IMR-90 (cell line): ENCODE measurements around the gene LRFN4. TPM values are rescaled to one million over a fixed set of nuclear protein-coding genes. Genes with fewer than 3 reads are reported as not detected.

Experiments used
- ATAC-seq: fragments of 200-7000 bp; cut with Tn5 transposase; 2 replicates; pipeline ENCODE4 v1.9.1; 2020; ENCODE audit warnings: low read depth, mild to moderate bottlenecking, moderate library complexity
- BruUV-seq: library from RNA; stranded (reverse); fragments of 400-500 nt; replicated peaks from 2 replicates; lab custom pipeline; 2021; lab: Mats Ljungman, UMichigan
- CTCF ChIA-PET: fragments of 300-600 bp; formaldehyde crosslinking; extraction: SDS; loops from one replicate; lab custom pipeline; 2021; ENCODE audit warnings: antibody characterized with exemption; lab: Yijun Ruan, JAX
- POLR2A ChIA-PET: fragments of 300-600 bp; sonication (Branson Sonifier 250); formaldehyde crosslinking; loops from one replicate; lab custom pipeline; 2022; ENCODE audit warnings: antibody characterized with exemption; ENCODE audit not compliant: unreplicated experiment; lab: Charles Lee
- DNase-seq: peaks from one replicate; pipeline ENCODE4 v3.0.0; 2013
- H2AFZ ChIP-seq: replicated peaks from 2 replicates; pipeline ENCODE3; 2013; ENCODE audit warnings: low read length, mild to moderate bottlenecking; ENCODE audit not compliant: poor library complexity
- H2AK5ac ChIP-seq: 2 replicates; pipeline ENCODE4 v1.6.1; 2013; ENCODE audit warnings: low read depth, low read length, inconsistent platforms
- H2AK9ac ChIP-seq: replicated peaks from 2 replicates; pipeline ENCODE3; 2013; ENCODE audit warnings: mild to moderate bottlenecking, low read depth, low read length, moderate library complexity; ENCODE audit not compliant: poor library complexity
- H2BK120ac ChIP-seq: 2 replicates; pipeline ENCODE4 v1.6.1; 2013; ENCODE audit warnings: low read depth, low read length, inconsistent platforms
- H2BK15ac ChIP-seq: 3 replicates; pipeline ENCODE4 v1.6.1; 2013; ENCODE audit warnings: low read depth, low read length, inconsistent platforms
- H2BK20ac ChIP-seq: 2 replicates; pipeline ENCODE4 v1.6.1; 2013; ENCODE audit warnings: low read depth, mild to moderate bottlenecking, inconsistent platforms, low read length, moderate library complexity
- H2BK5ac ChIP-seq: 2 replicates; pipeline ENCODE4 v1.6.1; 2013; ENCODE audit warnings: mild to moderate bottlenecking, low read depth, low read length, inconsistent platforms; ENCODE audit not compliant: poor library complexity, severe bottlenecking
- H3K14ac ChIP-seq: replicated peaks from 2 replicates; pipeline ENCODE4 v1.6.1; 2013; ENCODE audit warnings: low read depth, low read length, inconsistent platforms
- H3K18ac ChIP-seq: 2 replicates; pipeline ENCODE4 v1.6.1; 2013; ENCODE audit warnings: low read depth, low read length, control low read depth
- H3K23ac ChIP-seq: 2 replicates; pipeline ENCODE4 v1.6.1; 2013; ENCODE audit warnings: low read depth, low read length, inconsistent platforms
- H3K27ac ChIP-seq: 2 replicates; pipeline ENCODE4 v1.5.1; 2013; ENCODE audit warnings: mild to moderate bottlenecking, control low read depth, low read length; ENCODE audit not compliant: insufficient read depth
- H3K27me3 ChIP-seq: 2 replicates; pipeline ENCODE4 v1.6.1; 2013; ENCODE audit warnings: low read length; ENCODE audit not compliant: control insufficient read depth, insufficient read depth
- H3K36me3 ChIP-seq: 2 replicates; pipeline ENCODE4 v1.6.1; 2013; ENCODE audit warnings: low read length, mixed read lengths; ENCODE audit not compliant: control insufficient read depth, insufficient read depth
- H3K4ac ChIP-seq: 2 replicates; pipeline ENCODE4 v1.6.1; 2013; ENCODE audit warnings: low read depth, low read length, inconsistent platforms
- H3K4me1 ChIP-seq: 2 replicates; pipeline ENCODE4 v1.6.1; 2013; ENCODE audit warnings: low read length, mixed read lengths; ENCODE audit not compliant: control insufficient read depth, insufficient read depth
- H3K4me2 ChIP-seq: 2 replicates; pipeline ENCODE4 v1.6.1; 2013; ENCODE audit warnings: low read depth, mild to moderate bottlenecking, control low read depth, low read length, moderate library complexity
- H3K4me3 ChIP-seq: 2 replicates; pipeline ENCODE4 v1.5.1; 2013; ENCODE audit warnings: low read depth, mild to moderate bottlenecking, control low read depth, low read length, moderate library complexity; ENCODE audit not compliant: insufficient read depth
- H3K56ac ChIP-seq: 2 replicates; pipeline ENCODE4 v1.6.1; 2013; ENCODE audit warnings: low read length, inconsistent platforms; ENCODE audit not compliant: insufficient read depth; ENCODE audit errors: extremely low read depth
- H3K79me1 ChIP-seq, 2 experiments: 2 replicates each; pipeline ENCODE4 v1.6.1; 2013; ENCODE audit warnings: low read length in 2 of 2, inconsistent platforms in 1 of 2, low read depth in 1 of 2
- H3K9ac ChIP-seq: 2 replicates; pipeline ENCODE4 v1.6.1; 2013; ENCODE audit warnings: low read depth, low read length, control low read depth
- H3K9me1 ChIP-seq: 2 replicates; pipeline ENCODE4 v1.6.1; 2013; ENCODE audit warnings: low read length, inconsistent platforms; ENCODE audit not compliant: insufficient read depth
- H3K9me3 ChIP-seq: 2 replicates; pipeline ENCODE4 v1.6.1; 2013; ENCODE audit warnings: low read length; ENCODE audit not compliant: control insufficient read depth, insufficient read depth
- H4K20me1 ChIP-seq: 2 replicates; pipeline ENCODE4 v1.6.1; 2013; ENCODE audit warnings: low read length, inconsistent platforms; ENCODE audit not compliant: insufficient read depth
- H4K5ac ChIP-seq: 2 replicates; pipeline ENCODE4 v1.6.1; 2013; ENCODE audit warnings: mild to moderate bottlenecking, low read depth, low read length, control low read depth
- H4K8ac ChIP-seq, 2 experiments: 2 replicates each; pipeline ENCODE4 v1.6.1; 2013; ENCODE audit warnings: low read depth in 2 of 2, low read length in 2 of 2, control low read depth in 1 of 2, inconsistent platforms in 1 of 2
- H4K91ac ChIP-seq: 2 replicates; pipeline ENCODE4 v1.6.1; 2013; ENCODE audit warnings: low read depth, low read length, inconsistent platforms; ENCODE audit not compliant: insufficient read depth
- BHLHE40 ChIP-seq: fragments of 150-350 bp; IDR thresholded peaks from 2 replicates; pipeline ENCODE4 v1.6.1; 2016; ENCODE audit warnings: mild to moderate bottlenecking, low read depth, low read length
- CHD1 ChIP-seq: IDR thresholded peaks from 2 replicates; pipeline ENCODE4 v1.6.1; 2012; ENCODE audit warnings: low read depth, low read length, improper control_type of control experiment
- FOS ChIP-seq: fragments of 150-350 bp; IDR thresholded peaks from 2 replicates; pipeline ENCODE4 v1.6.1; 2016; ENCODE audit warnings: low read depth, low read length
- MAFK ChIP-seq: IDR thresholded peaks from 2 replicates; pipeline ENCODE4 v1.6.1; 2012; ENCODE audit warnings: low read depth, low read length, improper control_type of control experiment
- MXI1 ChIP-seq: IDR thresholded peaks from 2 replicates; pipeline ENCODE4 v1.6.1; 2012; ENCODE audit warnings: low read depth, mild to moderate bottlenecking, low read length, moderate library complexity, borderline replicate concordance
- NFE2L2 ChIP-seq: fragments of 150-350 bp; IDR thresholded peaks from 2 replicates; pipeline ENCODE4 v1.6.1; 2016; ENCODE audit warnings: low read depth, mild to moderate bottlenecking, low read length
- RCOR1 ChIP-seq: IDR thresholded peaks from 2 replicates; pipeline ENCODE4 v1.6.1; 2012; ENCODE audit warnings: mild to moderate bottlenecking, low read length, improper control_type of control experiment; ENCODE audit not compliant: insufficient replicate concordance
- RFX5 ChIP-seq: IDR thresholded peaks from 2 replicates; pipeline ENCODE4 v1.8.0; 2012; ENCODE audit warnings: low read depth, mild to moderate bottlenecking, low read length, moderate library complexity
- SMC3 ChIP-seq: fragments of 150-350 bp; IDR thresholded peaks from 2 replicates; pipeline ENCODE4 v1.6.1; 2016; ENCODE audit warnings: low read depth, mild to moderate bottlenecking, antibody characterized with exemption, low read length, moderate library complexity
- WGBS, 2 experiments: methylation state at CpG; one replicate each; pipeline versions ENCODE4 v1.1.5 to v1.1.7; 2013; ENCODE audit warnings: missing lambda C conversion rate in 2 of 2; ENCODE audit not compliant: insufficient read length in 1 of 2; ENCODE audit errors: extremely low coverage in 2 of 2; 5-methylcytosine and 5-hydroxymethylcytosine counted together
- dilution Hi-C: fragments of 300-500 bp; cut with HindIII; formaldehyde crosslinking; loops from one replicate; pipeline ENCODE4 v1.14.3; 2018; ENCODE audit warnings: low sequenced_read_pairs; ENCODE audit not compliant: unreplicated experiment
- in situ Hi-C: fragments of 300-500 bp; cut with MboI; formaldehyde crosslinking; loops from 3 replicates; pipeline ENCODE4 v1.14.3; 2019; ENCODE audit warnings: low sequenced_read_pairs, inconsistent platforms, mixed read lengths
- intact Hi-C: fragments of 100-400 bp; cut with micrococcal nuclease; formaldehyde crosslinking; loops from 2 replicates; pipeline ENCODE4 v1.10.0; 2022
- polyA plus RNA-seq, 3 experiments: library from polyadenylated mRNA; depleted of rRNA; stranded (reverse); fragments of >200 nt; gene quantifications; 2 replicates each; pipeline ENCODE4 v1.2.3, GENCODE V29; 2012; ENCODE audit warnings: low replicate concordance in 1 of 3
- total RNA-seq: library from RNA; depleted of rRNA; stranded (reverse); fragments of >200 nt; gene quantifications from 2 replicates; pipeline ENCODE4 v1.2.3, GENCODE V29; 2012
- TF ChIP-seq, protein P1 (sequence below): fragments of 150-350 bp; IDR thresholded peaks from 2 replicates; pipeline ENCODE4 v1.6.1; 2016; ENCODE audit warnings: low read depth, mild to moderate bottlenecking, low read length, moderate library complexity, borderline replicate concordance
- TF ChIP-seq, protein P2 (sequence below): fragments of 150-350 bp; IDR thresholded peaks from 2 replicates; pipeline ENCODE4 v1.6.1; 2017; ENCODE audit warnings: mild to moderate bottlenecking, antibody characterized with exemption, low read length, low read depth

LRFN4 gene
- total and polyA plus RNA-seq, 2 of the 4 experiments (the other 2 are of a cell fraction), result 6.1 to 18.9 TPM

DNA sequence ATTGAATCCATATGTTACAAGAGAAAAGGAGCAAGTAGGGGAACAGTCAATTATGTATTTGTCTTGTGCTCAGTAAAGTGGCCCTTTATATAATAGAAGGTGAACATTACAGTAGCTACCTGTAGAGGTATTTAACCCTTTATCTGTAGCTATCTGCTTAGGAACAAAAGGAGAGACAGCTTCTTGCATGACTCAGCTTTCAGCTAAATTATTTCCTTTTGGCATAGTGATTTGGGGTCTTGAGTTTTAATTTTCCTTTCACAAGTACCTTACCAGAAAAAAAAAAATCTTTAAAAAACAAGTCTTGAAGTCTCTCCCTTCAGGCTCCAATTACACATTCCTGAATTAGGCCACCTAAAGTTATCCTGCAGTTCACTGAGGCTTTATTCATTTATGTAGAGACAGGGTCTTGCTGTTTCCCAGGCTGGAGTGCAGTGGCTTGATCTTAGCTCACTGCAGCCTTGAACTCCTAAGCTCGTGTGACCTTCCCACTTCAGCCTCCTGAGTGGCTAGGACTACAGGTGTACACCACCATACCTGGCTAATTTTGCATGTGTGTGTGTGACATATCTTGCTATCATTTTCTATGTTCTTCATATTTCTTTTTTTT, 46.2 kb upstream of the LRFN4 start:
- Histone ChIP-seq H3K4me1 (no peaks in the 10 kb centered on the region), H2AK5ac (no peak overlapping the region), H3K9me3 (no peaks in the 10 kb centered on the region), H3K23ac (no peak overlapping the region), H3K36me3 (no peaks in the 10 kb centered on the region), H2AK9ac (no peak overlapping the region), H3K27ac (no peak overlapping the region), H2BK5ac (no peak overlapping the region), H2BK20ac (no peak overlapping the region), H3K18ac (no peak overlapping the region), H4K5ac (no peak overlapping the region), H4K8ac (no peak overlapping the region), H4K91ac (no peak overlapping the region), H2BK15ac (no peak overlapping the region), H4K20me1 (no peaks in the 10 kb centered on the region), H3K4ac (no peak overlapping the region), H2AFZ (no peak overlapping the region), H3K9me1 (no peaks in the 10 kb centered on the region), H3K27me3 (no peaks in the 10 kb centered on the region), H3K4me2 (no peak overlapping the region), H3K79me1 (no peaks in the 10 kb centered on the region), H3K14ac (no peak overlapping the region), H3K4me3 (no peak overlapping the region), H3K56ac (no peak overlapping the region), H2BK120ac (no peak overlapping the region), H3K9ac (no peak overlapping the region)
- ChIA-PET POLR2A (no interaction called here), CTCF (interaction anchor here (0.7 kb wide), 1 partner anchor 25 kb away, joined by 6 read pairs; no protein-coding TSS in a partner anchor)
- ATAC-seq, result no peak
- no TSS peak for BruUV-seq
- dilution Hi-C loops (no loop called here), in situ Hi-C loops (no loop called here), intact Hi-C loops (loop anchor here (10.0 kb wide), 1 partner anchor 56 kb away; no protein-coding TSS in a partner anchor)
- DNase-seq, result no peak
- no CpG with 5 or more reads among the region's 1 CpG for WGBS, 2 experiments
- TF ChIP-seq CHD1, result no peak
- TF ChIP-seq SMC3, result no peak
- TF ChIP-seq MXI1, result no peak
- TF ChIP-seq FOS, result no peak
- no peak for TF ChIP-seq NFE2L2
- TF ChIP-seq, protein P1, sequence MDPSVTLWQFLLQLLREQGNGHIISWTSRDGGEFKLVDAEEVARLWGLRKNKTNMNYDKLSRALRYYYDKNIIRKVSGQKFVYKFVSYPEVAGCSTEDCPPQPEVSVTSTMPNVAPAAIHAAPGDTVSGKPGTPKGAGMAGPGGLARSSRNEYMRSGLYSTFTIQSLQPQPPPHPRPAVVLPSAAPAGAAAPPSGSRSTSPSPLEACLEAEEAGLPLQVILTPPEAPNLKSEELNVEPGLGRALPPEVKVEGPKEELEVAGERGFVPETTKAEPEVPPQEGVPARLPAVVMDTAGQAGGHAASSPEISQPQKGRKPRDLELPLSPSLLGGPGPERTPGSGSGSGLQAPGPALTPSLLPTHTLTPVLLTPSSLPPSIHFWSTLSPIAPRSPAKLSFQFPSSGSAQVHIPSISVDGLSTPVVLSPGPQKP, result no peak
- no peak for TF ChIP-seq RCOR1
- TF ChIP-seq RFX5, result no peak
- TF ChIP-seq MAFK, result no peak
- no peak for TF ChIP-seq BHLHE40
- TF ChIP-seq, protein P2, sequence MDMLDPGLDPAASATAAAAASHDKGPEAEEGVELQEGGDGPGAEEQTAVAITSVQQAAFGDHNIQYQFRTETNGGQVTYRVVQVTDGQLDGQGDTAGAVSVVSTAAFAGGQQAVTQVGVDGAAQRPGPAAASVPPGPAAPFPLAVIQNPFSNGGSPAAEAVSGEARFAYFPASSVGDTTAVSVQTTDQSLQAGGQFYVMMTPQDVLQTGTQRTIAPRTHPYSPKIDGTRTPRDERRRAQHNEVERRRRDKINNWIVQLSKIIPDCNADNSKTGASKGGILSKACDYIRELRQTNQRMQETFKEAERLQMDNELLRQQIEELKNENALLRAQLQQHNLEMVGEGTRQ, result no peak
